GM12872 (cell line): Measurements from ENCODE around the gene TRA2B.

Experiments used
- TF ChIP-seq, protein P1 (sequence below): IDR thresholded peaks from 3 replicates; pipeline ENCODE4 v1.5.1; 2011; ENCODE audit warnings: low read depth, mild to moderate bottlenecking, low read length, moderate library complexity; ENCODE audit not compliant: insufficient read depth

TRA2B gene

DNA sequence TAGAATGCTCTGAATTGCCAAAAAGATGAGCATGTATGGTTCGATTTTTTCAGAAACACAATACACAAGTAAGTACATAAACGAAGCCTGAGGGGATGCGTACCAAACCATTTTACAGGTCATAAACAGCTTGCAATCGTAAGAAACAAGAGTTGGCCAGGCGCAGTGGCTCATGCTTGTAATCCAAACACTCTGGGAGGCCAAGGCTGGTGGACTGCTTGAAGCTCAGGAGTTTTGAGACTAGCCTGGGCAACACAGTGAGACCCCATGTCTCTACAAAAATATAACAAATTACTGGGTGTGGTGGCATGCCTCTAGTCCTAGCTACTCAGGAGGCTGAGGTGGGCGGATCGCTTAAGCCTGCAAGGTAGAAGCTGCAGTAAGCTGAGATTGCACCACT is 13.4 kb downstream of the TRA2B start:
- TF ChIP-seq, protein P1, sequence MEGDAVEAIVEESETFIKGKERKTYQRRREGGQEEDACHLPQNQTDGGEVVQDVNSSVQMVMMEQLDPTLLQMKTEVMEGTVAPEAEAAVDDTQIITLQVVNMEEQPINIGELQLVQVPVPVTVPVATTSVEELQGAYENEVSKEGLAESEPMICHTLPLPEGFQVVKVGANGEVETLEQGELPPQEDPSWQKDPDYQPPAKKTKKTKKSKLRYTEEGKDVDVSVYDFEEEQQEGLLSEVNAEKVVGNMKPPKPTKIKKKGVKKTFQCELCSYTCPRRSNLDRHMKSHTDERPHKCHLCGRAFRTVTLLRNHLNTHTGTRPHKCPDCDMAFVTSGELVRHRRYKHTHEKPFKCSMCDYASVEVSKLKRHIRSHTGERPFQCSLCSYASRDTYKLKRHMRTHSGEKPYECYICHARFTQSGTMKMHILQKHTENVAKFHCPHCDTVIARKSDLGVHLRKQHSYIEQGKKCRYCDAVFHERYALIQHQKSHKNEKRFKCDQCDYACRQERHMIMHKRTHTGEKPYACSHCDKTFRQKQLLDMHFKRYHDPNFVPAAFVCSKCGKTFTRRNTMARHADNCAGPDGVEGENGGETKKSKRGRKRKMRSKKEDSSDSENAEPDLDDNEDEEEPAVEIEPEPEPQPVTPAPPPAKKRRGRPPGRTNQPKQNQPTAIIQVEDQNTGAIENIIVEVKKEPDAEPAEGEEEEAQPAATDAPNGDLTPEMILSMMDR: no peak

- TF ChIP-seq, protein P1: no peak
Measured at GRCh38 chr3:185920184-185920583, 17.6 kb downstream of the TRA2B start.

GRCh38 chr3:185916042-185916833 is 21.6 kb downstream of the TRA2B start:
- TF ChIP-seq, protein P1: no peak

GRCh38 chr3:185915642-185916041 is 22.2 kb downstream of the TRA2B start:
- TF ChIP-seq, protein P1: no peak

GRCh38 chr3:185914911-185915629 is 22.7 kb downstream of the TRA2B start:
- TF ChIP-seq, protein P1: no peak

- TF ChIP-seq, protein P1: no peak
Measured at GRCh38 chr3:185912929-185913901, 24.6 kb downstream of the TRA2B start.

DNA sequence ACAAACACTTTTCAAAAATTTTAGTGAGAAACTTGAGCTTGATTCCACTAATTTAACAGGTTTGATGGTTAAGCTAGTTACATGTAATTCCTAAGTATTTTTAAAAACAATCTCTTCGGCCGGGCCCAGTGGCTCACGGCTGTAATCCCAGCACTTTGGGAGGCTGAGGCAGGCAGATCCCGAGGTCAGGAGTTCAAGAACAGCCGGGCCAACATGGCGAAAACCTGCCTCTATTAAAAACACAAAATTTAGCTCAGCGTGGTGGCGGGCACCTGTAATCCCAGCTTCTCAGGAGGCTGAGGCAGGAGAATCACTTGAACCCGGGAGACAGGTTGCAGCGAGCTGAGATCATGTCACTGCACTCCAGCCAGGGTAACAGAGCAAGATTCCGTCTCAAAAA is 25.3 kb downstream of the TRA2B start:
- TF ChIP-seq, protein P1: no peak
